SK-N-SH (cell line): ENCODE measurements around the gene MAPK14. TPM values are rescaled to one million over a fixed set of nuclear protein-coding genes. Genes with fewer than 3 reads are reported as not detected.

Experiments used
- CTCF ChIA-PET: fragments of 300-600, 350-600 bp; formaldehyde crosslinking; extraction: SDS; loops from one replicate; lab custom pipeline; 2021; lab: Yijun Ruan, JAX
- POLR2A ChIA-PET: fragments of 350-600 bp; sonication (Branson Sonifier 250); formaldehyde crosslinking; extraction: SDS; loops from one replicate; lab custom pipeline; 2020; ENCODE audit warnings: antibody characterized with exemption, inconsistent platforms; lab: Yijun Ruan, JAX
- DNase-seq: peaks from one replicate; pipeline ENCODE4 v3.0.0; 2012
- H2AFZ ChIP-seq: fragments of 200-600 bp; sonication (generic); 2 replicates; pipeline ENCODE4 v1.8.1; 2016; ENCODE audit warnings: antibody characterized with exemption, mild to moderate bottlenecking, low read depth
- H3F3A ChIP-seq: fragments of 200-600 bp; sonication (generic); replicated peaks from 2 replicates; pipeline ENCODE3; 2016; ENCODE audit warnings: antibody characterized with exemption, mild to moderate bottlenecking; ENCODE audit not compliant: insufficient read depth
- H3K27ac ChIP-seq, 2 experiments: fragments of 200-500 bp in 1 of 2; fragments of 200-600 bp in 1 of 2; sonication (Bioruptor generic) in 1 of 2; sonication (generic), shearing (Covaris generic) in 1 of 2; 2 replicates each; pipeline versions ENCODE4 v1.5.1 to v1.6.1; 2014 to 2016; ENCODE audit warnings: low read depth in 2 of 2, inconsistent platforms in 1 of 2, low read length in 1 of 2, mild to moderate bottlenecking in 1 of 2, mixed read lengths in 1 of 2
- H3K27me3 ChIP-seq: fragments of 200-600 bp; sonication (generic), shearing (Covaris generic); 2 replicates; pipeline ENCODE4 v1.6.1; 2016; ENCODE audit warnings: mixed run types; ENCODE audit not compliant: insufficient read depth
- H3K36me3 ChIP-seq, 2 experiments: fragments of 200-500 bp in 1 of 2; fragments of 200-600 bp in 1 of 2; sonication (Bioruptor generic) in 1 of 2; sonication (generic) in 1 of 2; replicated peaks in 1 of 2; 2 replicates each; pipeline versions ENCODE3 to v1.5.1; 2014 to 2016; ENCODE audit warnings: low read length in 1 of 2, mild to moderate bottlenecking in 1 of 2; ENCODE audit not compliant: insufficient read depth in 2 of 2, control insufficient read depth in 1 of 2
- H3K4me1 ChIP-seq, 2 experiments: fragments of 200-500 bp in 1 of 2; fragments of 200-600 bp in 1 of 2; sonication (Bioruptor generic) in 1 of 2; sonication (generic), shearing (Covaris generic) in 1 of 2; 2 replicates each; pipeline versions ENCODE4 v1.5.1 to v1.6.1; 2014 to 2016; ENCODE audit warnings: low read depth in 1 of 2, low read length in 1 of 2, mixed run types in 1 of 2; ENCODE audit not compliant: insufficient read depth in 2 of 2, control insufficient read depth in 1 of 2
- H3K4me2 ChIP-seq: fragments of 200-600 bp; sonication (generic), shearing (Covaris generic); 2 replicates; pipeline ENCODE4 v1.6.1; 2017; ENCODE audit warnings: mixed run types
- H3K4me3 ChIP-seq, 2 experiments: fragments of 200-500 bp in 1 of 2; fragments of 200-600 bp in 1 of 2; sonication (Bioruptor generic) in 1 of 2; sonication (generic), shearing (Covaris generic) in 1 of 2; 2 replicates each; pipeline versions ENCODE4 v1.5.1 to v1.8.1; 2014 to 2016; ENCODE audit warnings: low read depth in 2 of 2, inconsistent platforms in 1 of 2, low read length in 1 of 2, mild to moderate bottlenecking in 1 of 2, mixed read lengths in 1 of 2, moderate library complexity in 1 of 2
- H3K79me2 ChIP-seq: fragments of 200-600 bp; sonication (generic); 2 replicates; pipeline ENCODE4 v1.8.1; 2017; ENCODE audit warnings: mild to moderate bottlenecking; ENCODE audit not compliant: insufficient read depth
- H3K9ac ChIP-seq: fragments of 200-600 bp; sonication (generic); 2 replicates; pipeline ENCODE4 v1.6.1; 2017; ENCODE audit warnings: mixed run types
- H3K9me2 ChIP-seq: fragments of 200-600 bp; sonication (generic); 2 replicates; pipeline ENCODE4 v1.6.1; 2017; ENCODE audit warnings: mixed run types
- H3K9me3 ChIP-seq: fragments of 200-600 bp; sonication (generic); 2 replicates; pipeline ENCODE4 v1.6.1; 2017; ENCODE audit warnings: mixed run types, mild to moderate bottlenecking, moderate library complexity
- H4K20me1 ChIP-seq: fragments of 200-600 bp; sonication (generic); 2 replicates; pipeline ENCODE4 v1.6.1; 2017; ENCODE audit warnings: mild to moderate bottlenecking, mixed run types; ENCODE audit not compliant: insufficient read depth
- CHD2 ChIP-seq: fragments of 150-350 bp; IDR thresholded peaks from 2 replicates; pipeline ENCODE4 v1.6.1; 2018; ENCODE audit warnings: low read length; ENCODE audit not compliant: partially characterized antibody
- ELF1 ChIP-seq: IDR thresholded peaks from 2 replicates; pipeline ENCODE4 v1.4.0; 2012
- FOXM1 ChIP-seq: IDR thresholded peaks from 2 replicates; pipeline ENCODE4 v1.4.0; 2012; ENCODE audit warnings: low read depth, mild to moderate bottlenecking
- GABPA ChIP-seq: IDR thresholded peaks from 2 replicates; pipeline ENCODE4 v1.4.0; 2012; ENCODE audit warnings: low read depth, mild to moderate bottlenecking
- MXI1 ChIP-seq: IDR thresholded peaks from 2 replicates; pipeline ENCODE4 v1.6.1; 2012; ENCODE audit warnings: mild to moderate bottlenecking, low read depth, low read length, improper control_type of control experiment
- NFIC ChIP-seq: IDR thresholded peaks from 2 replicates; pipeline ENCODE4 v1.4.0; 2012; ENCODE audit warnings: borderline replicate concordance
- RAD21 ChIP-seq: IDR thresholded peaks from 2 replicates; pipeline ENCODE4 v1.6.1; 2012; ENCODE audit warnings: mild to moderate bottlenecking, low read length
- RCOR1 ChIP-seq: fragments of 150-350 bp; IDR thresholded peaks from 2 replicates; pipeline ENCODE4 v1.6.1; 2017; ENCODE audit warnings: antibody characterized with exemption, low read length
- REST ChIP-seq: IDR thresholded peaks from 2 replicates; pipeline ENCODE4 v1.6.1; 2012; ENCODE audit warnings: mild to moderate bottlenecking, low read depth, low read length, moderate library complexity
- RXRA ChIP-seq: IDR thresholded peaks from 2 replicates; pipeline ENCODE4 v1.4.0; 2012; ENCODE audit warnings: low read depth, mild to moderate bottlenecking, borderline replicate concordance
- TCF12 ChIP-seq: IDR thresholded peaks from 2 replicates; pipeline ENCODE4 v1.4.0; 2012
- YY1 ChIP-seq: IDR thresholded peaks from 2 replicates; pipeline ENCODE4 v1.4.0; 2012; ENCODE audit warnings: low read depth, mild to moderate bottlenecking
- ZBTB33 ChIP-seq: IDR thresholded peaks from 2 replicates; pipeline ENCODE4 v1.4.0; 2012; ENCODE audit warnings: low read depth, borderline replicate concordance
- WGBS: methylation state at CpG from one replicate; pipeline ENCODE4 v1.1.6; 2017; ENCODE audit warnings: low lambda C conversion rate; 5-methylcytosine and 5-hydroxymethylcytosine counted together
- polyA plus RNA-seq, 3 experiments: library from polyadenylated mRNA; depleted of rRNA; stranded (reverse); fragments of >200 nt; gene quantifications; 2 replicates each; pipeline ENCODE4 v1.2.3, GENCODE V29; 2012

Gene MAPK14
- polyA plus RNA-seq, 1 of the 3 experiments (the other 2 are of a cell fraction) = 19.8 TPM

GRCh38 chr6:36068012-36068392 is 40.4 kb downstream of the MAPK14 start:
- ChIA-PET CTCF (interaction anchor here (0.7 to 4.2 kb wide), 4 partner anchors 9 to 41 kb away, joined by 3 to 21 read pairs (median 7); partner anchors contain the start of gene MAPK14), POLR2A (no interaction called here)
- no peaks in the 10 kb centered on the region for H3K27me3 ChIP-seq
- no peak overlapping the region for H3K4me2 ChIP-seq
- H3K79me2 ChIP-seq = peaks cover 88% of the 10 kb centered on the region
- no peak for DNase-seq
- H3K9me2 ChIP-seq = no peaks in the 10 kb centered on the region
- H3K36me3 ChIP-seq = peaks cover 0 to 12% of the 10 kb centered on the region in 2 experiments
- H3K27ac ChIP-seq = peak overlapping the region in 1 of 2 experiments; percentile 12; a peak in 1 of 4 replicates
- H3K9ac ChIP-seq = no peak overlapping the region
- H3K4me1 ChIP-seq = peaks cover 9 to 22% of the 10 kb centered on the region in 2 experiments; a peak in 3 of 4 replicates
- H2AFZ ChIP-seq = no peak overlapping the region
- no peak overlapping the region for H3K4me3 ChIP-seq
- no peaks in the 10 kb centered on the region for H3K9me3 ChIP-seq
- TF ChIP-seq RCOR1 (no peak), YY1 (no peak), FOXM1 (no peak), RAD21 (no peak), GABPA (no peak), ELF1 (no peak)
- H3F3A ChIP-seq = peaks cover 4% of the 10 kb centered on the region
- peaks cover 68% of the 10 kb centered on the region for H4K20me1 ChIP-seq

GRCh38 chr6:36068586-36068985 is 41.0 kb downstream of the MAPK14 start:
- DNase-seq = no peak
- Histone ChIP-seq H3K36me3 (peaks cover 0 to 14% of the 10 kb centered on the region in 2 experiments), H3K27me3 (no peaks in the 10 kb centered on the region), H3K9ac (no peak overlapping the region), H3K4me3 (no peak overlapping the region), H2AFZ (no peak overlapping the region), H4K20me1 (peaks cover 62% of the 10 kb centered on the region), H3K27ac (no peak overlapping the region), H3K79me2 (peaks cover 84% of the 10 kb centered on the region), H3K9me3 (no peaks in the 10 kb centered on the region), H3F3A (peaks cover 4% of the 10 kb centered on the region), H3K4me1 (peaks cover 9 to 22% of the 10 kb centered on the region in 2 experiments; a peak in 3 of 4 replicates), H3K4me2 (no peak overlapping the region), H3K9me2 (no peaks in the 10 kb centered on the region)
- 97% methylated on average over 3 of the region's 3 CpGs for WGBS
- ChIA-PET POLR2A (interaction anchor here (0.8 kb wide), 1 partner anchor 10 kb away, joined by 3 read pairs; no protein-coding TSS in a partner anchor), CTCF (interaction anchor here (0.9 to 2.4 kb wide), 2 partner anchors 8 to 35 kb away, joined by 4 to 10 read pairs; no protein-coding TSS in a partner anchor)
- TF ChIP-seq REST (peak; percentile 65), TCF12 (no peak)

- no peak overlapping the region for H3K4me2 ChIP-seq
- CTCF ChIA-PET = interaction anchor here (1.2 to 3.7 kb wide), 2 partner anchors 26 to 42 kb away, joined by 4 to 16 read pairs; partner anchors contain the start of gene MAPK14
- DNase-seq = no peak
- H3K27ac ChIP-seq = no peak overlapping the region
- POLR2A ChIA-PET = interaction anchor here (0.7 to 1.3 kb wide), 3 partner anchors 8 to 41 kb away, joined by 3 read pairs; no protein-coding TSS in a partner anchor
- no peaks in the 10 kb centered on the region for H3K9me3 ChIP-seq
- H3K9me2 ChIP-seq = no peaks in the 10 kb centered on the region
- H3K9ac ChIP-seq = no peak overlapping the region
- peaks cover 59% of the 10 kb centered on the region for H4K20me1 ChIP-seq
- H3K36me3 ChIP-seq = peaks cover 0 to 18% of the 10 kb centered on the region in 2 experiments
- whole genome bisulfite sequencing = 100% methylated on average over 1 of the region's 1 CpG
- H3K79me2 ChIP-seq = peaks cover 83% of the 10 kb centered on the region
- H2AFZ ChIP-seq = no peak overlapping the region
- no peaks in the 10 kb centered on the region for H3K27me3 ChIP-seq
- no peak overlapping the region for H3K4me3 ChIP-seq
- H3K4me1 ChIP-seq = peaks cover 9 to 22% of the 10 kb centered on the region in 2 experiments; a peak in 3 of 4 replicates
- peaks cover 4% of the 10 kb centered on the region for H3F3A ChIP-seq
- TF ChIP-seq MXI1 (no peak), NFIC (no peak), CHD2 (no peak), RXRA (no peak), ZBTB33 (no peak), REST (no peak)
Observed at GRCh38 chr6:36069573-36069972, 42.0 kb downstream of the MAPK14 start.
